GM18858 (cell line): ENCODE results near the gene RSPO1.

Experiments used
- ATAC-seq: cut with Tn5 transposase; IDR thresholded peaks from one replicate; pipeline ENCODE4 v1.9.1; 2021; ENCODE audit not compliant: unreplicated experiment

RSPO1 gene

GRCh38 chr1:37657620-37658412 is 23.1 kb upstream of the RSPO1 start:
- no peak for ATAC-seq

- no peak for ATAC-seq
Observed at GRCh38 chr1:37656881-37657280, 22.2 kb upstream of the RSPO1 start.

- ATAC-seq = no peak
Observed at GRCh38 chr1:37656026-37656425, 21.3 kb upstream of the RSPO1 start.

GRCh38 chr1:37655274-37655673 is 20.6 kb upstream of the RSPO1 start:
- ATAC-seq = no peak

GRCh38 chr1:37653906-37654305 is 19.2 kb upstream of the RSPO1 start:
- ATAC-seq = no peak

GRCh38 chr1:37652976-37653375 is 18.3 kb upstream of the RSPO1 start:
- ATAC-seq = no peak

- no peak for ATAC-seq
Observed at GRCh38 chr1:37651803-37652202, 17.1 kb upstream of the RSPO1 start.

GRCh38 chr1:37650721-37651120 is 16.0 kb upstream of the RSPO1 start:
- ATAC-seq = no peak

- ATAC-seq = no peak
Observed at GRCh38 chr1:37650173-37650572, 15.5 kb upstream of the RSPO1 start.

GRCh38 chr1:37647281-37647680 is 12.6 kb upstream of the RSPO1 start:
- ATAC-seq = no peak

GRCh38 chr1:37641059-37641458 is 6.4 kb upstream of the RSPO1 start:
- no peak for ATAC-seq

- no peak for ATAC-seq
Observed at GRCh38 chr1:37636435-37636834, 1.7 kb upstream of the RSPO1 start.

- no peak for ATAC-seq
Observed at GRCh38 chr1:37634992-37635902, 555 bp upstream of the RSPO1 start.

GRCh38 chr1:37633938-37634243 is 801 bp downstream of the RSPO1 start:
- ATAC-seq = no peak

GRCh38 chr1:37633040-37633937 is 1.4 kb downstream of the RSPO1 start:
- no peak for ATAC-seq

GRCh38 chr1:37631036-37631435 is 3.7 kb downstream of the RSPO1 start:
- ATAC-seq = no peak

- ATAC-seq = no peak
Observed at GRCh38 chr1:37630426-37631028, 4.2 kb downstream of the RSPO1 start.

GRCh38 chr1:37629726-37630425 is 4.8 kb downstream of the RSPO1 start:
- ATAC-seq = no peak

GRCh38 chr1:37629008-37629407 is 5.7 kb downstream of the RSPO1 start:
- no peak for ATAC-seq

- no peak for ATAC-seq
Observed at GRCh38 chr1:37628026-37628556, 6.6 kb downstream of the RSPO1 start.
